Stimulated activated CD8-positive, alpha-beta memory T cell treated with anti-CD3 and anti-CD28 coated beads, Interleukin-15, amount 100 ng/mL, for 1 hour (primary cell): ENCODE measurements around the gene HNRNPLL.
"Not testable (repeated sequence)": the region's sequence is repeated elsewhere in the genome, so short reads cannot be mapped to it uniquely, and the experiment has no call there.

ENCODE experiments used
- DNase-seq: peaks from one replicate; pipeline ENCODE4 v3.0.0-alpha.2; 2020; ENCODE audit warnings: low read depth

Gene HNRNPLL

GRCh38 chr2:38552259-38552658 lies 50.5 kb downstream of the HNRNPLL start:
- no peak for DNase-seq

- no peak for DNase-seq
These were observed 51.0 kb downstream of the HNRNPLL start for GRCh38 chr2:38551746-38552145.

GRCh38 chr2:38551171-38551570 lies 51.6 kb downstream of the HNRNPLL start:
- DNase-seq, result no peak

- no peak for DNase-seq
These were observed 52.9 kb downstream of the HNRNPLL start for GRCh38 chr2:38549851-38550250.

GRCh38 chr2:38549071-38549704 lies 53.5 kb downstream of the HNRNPLL start:
- DNase-seq, result no peak

GRCh38 chr2:38547791-38548190 lies 54.9 kb downstream of the HNRNPLL start:
- DNase-seq, result no peak

- no peak for DNase-seq
These were observed 56.1 kb downstream of the HNRNPLL start for GRCh38 chr2:38546585-38546984.

GRCh38 chr2:38546064-38546463 lies 56.7 kb downstream of the HNRNPLL start:
- DNase-seq, result no peak

- not testable (repeated sequence) for DNase-seq
These were observed 60.5 kb downstream of the HNRNPLL start for GRCh38 chr2:38542248-38542631.

- no peak for DNase-seq
These were observed 62.0 kb downstream of the HNRNPLL start for GRCh38 chr2:38540580-38541286.

- no peak for DNase-seq
These were observed 63.6 kb downstream of the HNRNPLL start for GRCh38 chr2:38539086-38539485.

- DNase-seq, result no peak
These were observed 64.7 kb downstream of the HNRNPLL start for GRCh38 chr2:38537937-38538525.

- not testable (repeated sequence) for DNase-seq
These were observed 65.4 kb downstream of the HNRNPLL start for GRCh38 chr2:38537296-38537695.

- peak; percentile 57 for DNase-seq
These were observed 66.8 kb downstream of the HNRNPLL start for GRCh38 chr2:38535744-38536506.

- no peak for DNase-seq
These were observed 67.4 kb downstream of the HNRNPLL start for GRCh38 chr2:38535404-38535743.

GRCh38 chr2:38534746-38535403 lies 67.9 kb downstream of the HNRNPLL start:
- DNase-seq, result no peak

- DNase-seq, result no peak
These were observed 68.8 kb downstream of the HNRNPLL start for GRCh38 chr2:38533757-38534545.

GRCh38 chr2:38533180-38533579 lies 69.5 kb downstream of the HNRNPLL start:
- no peak for DNase-seq

GRCh38 chr2:38532366-38532765 lies 70.4 kb downstream of the HNRNPLL start:
- DNase-seq, result no peak

GRCh38 chr2:38529208-38529607 lies 73.5 kb downstream of the HNRNPLL start:
- DNase-seq, result no peak

GRCh38 chr2:38528534-38528933 lies 74.2 kb downstream of the HNRNPLL start:
- no peak for DNase-seq
